NT2/D1 (cell line): ENCODE data around the gene MTOR.

Source experiments
- SUZ12 ChIP-seq: IDR thresholded peaks from 2 replicates; pipeline ENCODE4 v1.6.1; 2011; ENCODE audit not compliant: insufficient read length, insufficient read depth; ENCODE audit errors: extremely low read depth
- YY1 ChIP-seq: IDR thresholded peaks from 2 replicates; pipeline ENCODE4 v1.6.1; 2011; ENCODE audit not compliant: insufficient read length, insufficient read depth
- ZNF274 ChIP-seq: IDR thresholded peaks from 2 replicates; pipeline ENCODE4 v1.6.1; 2011; ENCODE audit warnings: mild to moderate bottlenecking, low read depth, low read length

- no peak for TF ChIP-seq SUZ12
- TF ChIP-seq YY1, result peak; percentile 75
- no peak for TF ChIP-seq ZNF274
These were observed 10.7 kb upstream of the MTOR start, which contains the start of gene UBIAD1 for GRCh38 chr1:11272832-11273594.
